Activated naive CD8-positive, alpha-beta T cell treated with anti-CD3 and anti-CD28 coated beads for 36 hours (primary cell): ENCODE data around the gene FBXW11. TPM values are rescaled to one million over a fixed set of nuclear protein-coding genes. Genes with fewer than 3 reads are reported as not detected.
A peak's percentile ranks its signal among the peaks of the same experiment; 100 is the strongest.
"Not testable (repeated sequence)": the region's sequence is repeated elsewhere in the genome, so short reads cannot be mapped to it uniquely, and the experiment has no call there.

Experiments
- DNase-seq: peaks from one replicate; pipeline ENCODE4 v3.0.0; 2021
- H3K27ac Mint-ChIP-seq: one replicate; pipeline ENCODE4 v1.8.0; 2022; ENCODE audit warnings: mild to moderate bottlenecking, moderate library complexity, mixed read lengths
- H3K27me3 Mint-ChIP-seq: one replicate; pipeline ENCODE4 v1.8.0; 2022; ENCODE audit warnings: mild to moderate bottlenecking, mixed read lengths
- H3K36me3 Mint-ChIP-seq: one replicate; pipeline ENCODE4 v1.8.0; 2021; ENCODE audit warnings: mild to moderate bottlenecking, mixed read lengths
- H3K4me1 Mint-ChIP-seq: one replicate; pipeline ENCODE4 v1.8.0; 2021; ENCODE audit warnings: mixed read lengths
- H3K4me3 Mint-ChIP-seq: one replicate; pipeline ENCODE4 v1.8.0; 2022; ENCODE audit warnings: mild to moderate bottlenecking, moderate library complexity, mixed read lengths
- H3K9me3 Mint-ChIP-seq: one replicate; pipeline ENCODE4 v1.8.0; 2022; ENCODE audit warnings: mixed read lengths
- total RNA-seq, 2 experiments: library from RNA; stranded (reverse); gene quantifications; one replicate each; pipeline ENCODE4 v1.2.3, GENCODE V29; 2021

The FBXW11 gene
- total RNA-seq, 2 experiments from 2014 or later = 55.1 to 60.8 TPM

GRCh38 chr5:171938358-171938757 lies 68.1 kb downstream of the FBXW11 start:
- H3K36me3 Mint-ChIP-seq = peaks cover 28% of the 10 kb centered on the region
- H3K4me1 Mint-ChIP-seq = peaks cover 23% of the 10 kb centered on the region
- H3K27me3 Mint-ChIP-seq = no peaks in the 10 kb centered on the region
- no peak overlapping the region for H3K27ac Mint-ChIP-seq
- no peak for DNase-seq
- no peak overlapping the region for H3K4me3 Mint-ChIP-seq
- peaks cover 6% of the 10 kb centered on the region for H3K9me3 Mint-ChIP-seq

GRCh38 chr5:171937351-171937750 lies 69.1 kb downstream of the FBXW11 start:
- peaks cover 6% of the 10 kb centered on the region for H3K9me3 Mint-ChIP-seq
- DNase-seq = no peak
- H3K36me3 Mint-ChIP-seq = peaks cover 31% of the 10 kb centered on the region
- no peaks in the 10 kb centered on the region for H3K27me3 Mint-ChIP-seq
- no peak overlapping the region for H3K27ac Mint-ChIP-seq
- peaks cover 23% of the 10 kb centered on the region for H3K4me1 Mint-ChIP-seq
- no peak overlapping the region for H3K4me3 Mint-ChIP-seq

GRCh38 chr5:171934586-171934985 lies 71.9 kb downstream of the FBXW11 start:
- Mint-ChIP-seq H3K27ac (no peak overlapping the region), H3K4me1 (peaks cover 33% of the 10 kb centered on the region), H3K4me3 (no peak overlapping the region), H3K36me3 (peaks cover 38% of the 10 kb centered on the region), H3K9me3 (peaks cover 7% of the 10 kb centered on the region), H3K27me3 (no peaks in the 10 kb centered on the region)
- no peak for DNase-seq

GRCh38 chr5:171931163-171931562 lies 75.3 kb downstream of the FBXW11 start:
- Mint-ChIP-seq H3K4me3 (no peak overlapping the region), H3K27ac (peak overlapping the region; percentile 35), H3K4me1 (peaks cover 51% of the 10 kb centered on the region)

GRCh38 chr5:171927345-171927941 lies 79.0 kb downstream of the FBXW11 start:
- Mint-ChIP-seq H3K9me3 (peaks cover 3% of the 10 kb centered on the region), H3K36me3 (peaks cover 35% of the 10 kb centered on the region), H3K4me3 (no peak overlapping the region), H3K27me3 (no peaks in the 10 kb centered on the region), H3K27ac (no peak overlapping the region), H3K4me1 (peaks cover 45% of the 10 kb centered on the region)
- DNase-seq = no peak

More at GRCh38 chr5:171931163-171931562, 75.3 kb downstream of the FBXW11 start:
- H3K9me3 Mint-ChIP-seq = peaks cover 7% of the 10 kb centered on the region
- no peak for DNase-seq
- no peaks in the 10 kb centered on the region for H3K27me3 Mint-ChIP-seq
- peaks cover 48% of the 10 kb centered on the region for H3K36me3 Mint-ChIP-seq

GRCh38 chr5:171926311-171926710 lies 80.1 kb downstream of the FBXW11 start:
- no peak for DNase-seq
- peaks cover 42% of the 10 kb centered on the region for H3K4me1 Mint-ChIP-seq
- peaks cover 25% of the 10 kb centered on the region for H3K36me3 Mint-ChIP-seq
- H3K27ac Mint-ChIP-seq = no peak overlapping the region
- H3K9me3 Mint-ChIP-seq = peaks cover 1% of the 10 kb centered on the region
- no peak overlapping the region for H3K4me3 Mint-ChIP-seq
- no peaks in the 10 kb centered on the region for H3K27me3 Mint-ChIP-seq

GRCh38 chr5:171924493-171925122 lies 81.8 kb downstream of the FBXW11 start:
- no peaks in the 10 kb centered on the region for H3K27me3 Mint-ChIP-seq
- H3K4me1 Mint-ChIP-seq = peaks cover 40% of the 10 kb centered on the region
- H3K27ac Mint-ChIP-seq = no peak overlapping the region
- no peak overlapping the region for H3K4me3 Mint-ChIP-seq
- peaks cover 1% of the 10 kb centered on the region for H3K9me3 Mint-ChIP-seq
- peaks cover 31% of the 10 kb centered on the region for H3K36me3 Mint-ChIP-seq
- no peak for DNase-seq

GRCh38 chr5:171920765-171921391 lies 85.6 kb downstream of the FBXW11 start:
- H3K27ac Mint-ChIP-seq = no peak overlapping the region
- H3K9me3 Mint-ChIP-seq = peaks cover 1% of the 10 kb centered on the region
- H3K4me3 Mint-ChIP-seq = no peak overlapping the region
- no peaks in the 10 kb centered on the region for H3K27me3 Mint-ChIP-seq
- H3K4me1 Mint-ChIP-seq = peaks cover 38% of the 10 kb centered on the region
- peaks cover 30% of the 10 kb centered on the region for H3K36me3 Mint-ChIP-seq
- no peak for DNase-seq

GRCh38 chr5:171915700-171916099 lies 90.7 kb downstream of the FBXW11 start:
- not testable (repeated sequence) for H3K9me3 Mint-ChIP-seq, H3K27me3 Mint-ChIP-seq, DNase-seq, H3K4me3 Mint-ChIP-seq
- Mint-ChIP-seq H3K27ac (peak overlapping the region; percentile 13), H3K36me3 (peaks cover 33% of the 10 kb centered on the region), H3K4me1 (peaks cover 63% of the 10 kb centered on the region)

GRCh38 chr5:171914726-171915338 lies 91.6 kb downstream of the FBXW11 start:
- Mint-ChIP-seq H3K4me3 (no peak overlapping the region), H3K27me3 (no peaks in the 10 kb centered on the region), H3K36me3 (peaks cover 29% of the 10 kb centered on the region), H3K9me3 (peaks cover 3% of the 10 kb centered on the region), H3K27ac (no peak overlapping the region), H3K4me1 (peaks cover 62% of the 10 kb centered on the region)
- DNase-seq = no peak

- Mint-ChIP-seq H3K4me1 (peaks cover 56% of the 10 kb centered on the region), H3K27ac (peak overlapping the region; percentile 75), H3K36me3 (peaks cover 24% of the 10 kb centered on the region), H3K9me3 (peaks cover 3% of the 10 kb centered on the region), H3K4me3 (no peak overlapping the region), H3K27me3 (no peaks in the 10 kb centered on the region)
- DNase-seq = no peak
Measured at GRCh38 chr5:171913987-171914273, 92.5 kb downstream of the FBXW11 start.

GRCh38 chr5:171911152-171911551 lies 95.3 kb downstream of the FBXW11 start:
- no peak for DNase-seq

GRCh38 chr5:171908638-171909037 lies 97.8 kb downstream of the FBXW11 start:
- H3K4me3 Mint-ChIP-seq = no peak overlapping the region
- DNase-seq = no peak
- H3K9me3 Mint-ChIP-seq = peaks cover 2% of the 10 kb centered on the region
- H3K27me3 Mint-ChIP-seq = no peaks in the 10 kb centered on the region
- peaks cover 17% of the 10 kb centered on the region for H3K36me3 Mint-ChIP-seq
- peaks cover 63% of the 10 kb centered on the region for H3K4me1 Mint-ChIP-seq
- no peak overlapping the region for H3K27ac Mint-ChIP-seq

More at GRCh38 chr5:171911152-171911551, 95.3 kb downstream of the FBXW11 start:
- Mint-ChIP-seq H3K4me3 (no peak overlapping the region), H3K27ac (no peak overlapping the region), H3K4me1 (peaks cover 62% of the 10 kb centered on the region), H3K36me3 (peaks cover 18% of the 10 kb centered on the region), H3K9me3 (peaks cover 3% of the 10 kb centered on the region), H3K27me3 (no peaks in the 10 kb centered on the region)

- Mint-ChIP-seq H3K4me1 (peaks cover 60% of the 10 kb centered on the region), H3K4me3 (no peak overlapping the region), H3K9me3 (peaks cover 2% of the 10 kb centered on the region), H3K36me3 (peaks cover 23% of the 10 kb centered on the region), H3K27ac (peak overlapping the region; percentile 80), H3K27me3 (no peaks in the 10 kb centered on the region)
- DNase-seq = peak; percentile 35
Measured at GRCh38 chr5:171907725-171908343, 98.6 kb downstream of the FBXW11 start.
